Neutrophil (primary cell): ENCODE measurements around the gene MYOT.

Source experiments
- H3K27ac ChIP-seq: fragments of 200-600 bp; sonication (generic); 2 replicates; pipeline ENCODE4 v1.5.1; 2016; ENCODE audit warnings: mild to moderate bottlenecking, moderate library complexity
- H3K27me3 ChIP-seq: fragments of 200-600 bp; sonication (generic); 2 replicates; pipeline ENCODE4 v1.6.0; 2016; ENCODE audit warnings: mild to moderate bottlenecking
- H3K36me3 ChIP-seq: fragments of 200-600 bp; sonication (generic); 2 replicates; pipeline ENCODE4 v1.5.1; 2017
- H3K4me1 ChIP-seq, 2 experiments: fragments of 200-600 bp in 1 of 2; sonication (generic) in 1 of 2; 1 replicate in 1 of 2; 2 replicates in 1 of 2; pipeline versions ENCODE4 v1.5.1 to v1.6.1; 2013 to 2016; ENCODE audit warnings: low read depth in 1 of 2, low read length in 1 of 2, mild to moderate bottlenecking in 1 of 2, moderate library complexity in 1 of 2; ENCODE audit not compliant: control insufficient read depth in 1 of 2, insufficient read depth in 1 of 2
- H3K4me3 ChIP-seq, 2 experiments: fragments of 200-600 bp in 1 of 2; sonication (generic) in 1 of 2; 1 replicate in 1 of 2; 2 replicates in 1 of 2; pipeline ENCODE4 v1.5.1; 2013 to 2016; ENCODE audit warnings: low read depth in 1 of 2, low read length in 1 of 2, mild to moderate bottlenecking in 1 of 2, moderate library complexity in 1 of 2
- H3K9me3 ChIP-seq: fragments of 200-600 bp; sonication (generic); 2 replicates; pipeline ENCODE4 v1.5.1; 2016
- CTCF ChIP-seq: fragments of 200-600 bp; sonication (generic); IDR thresholded peaks from 2 replicates; pipeline ENCODE4 v1.5.1; 2016; ENCODE audit warnings: antibody characterized with exemption

The MYOT gene

GRCh38 chr5:137902408-137903133 is 34.9 kb downstream of the MYOT start:
- TF ChIP-seq CTCF: no peak
- no peaks in the 10 kb centered on the region for H3K36me3 ChIP-seq
- H3K27ac ChIP-seq: no peak overlapping the region
- H3K4me3 ChIP-seq: no peak overlapping the region
- no peaks in the 10 kb centered on the region for H3K9me3 ChIP-seq
- no peaks in the 10 kb centered on the region for H3K27me3 ChIP-seq
- H3K4me1 ChIP-seq: no peaks in the 10 kb centered on the region

DNA sequence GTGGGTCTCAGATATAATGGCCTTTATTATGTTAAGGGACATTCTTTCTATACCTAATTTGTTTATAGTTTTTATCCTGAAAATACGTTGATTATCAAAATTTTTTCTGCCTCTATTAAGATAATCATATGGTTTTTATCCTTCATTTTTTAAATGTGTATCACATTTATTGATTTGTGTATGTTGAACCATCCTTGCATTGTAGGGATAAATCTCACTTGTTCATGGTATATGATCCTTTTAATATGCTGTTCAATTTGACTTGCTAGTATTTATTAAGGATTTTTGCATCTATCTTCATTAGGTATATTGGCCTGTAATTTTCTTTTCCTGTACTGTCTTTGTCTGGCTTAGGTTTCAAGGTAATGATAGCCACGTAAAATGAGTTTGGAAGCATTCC is 47.1 kb downstream of the MYOT start:
- H3K27ac ChIP-seq: no peak overlapping the region
- no peaks in the 10 kb centered on the region for H3K4me1 ChIP-seq
- no peaks in the 10 kb centered on the region for H3K27me3 ChIP-seq
- no peak overlapping the region for H3K4me3 ChIP-seq
- H3K36me3 ChIP-seq: no peaks in the 10 kb centered on the region
- no peak for TF ChIP-seq CTCF
- no peaks in the 10 kb centered on the region for H3K9me3 ChIP-seq

GRCh38 chr5:137916923-137917322 is 49.3 kb downstream of the MYOT start:
- H3K27me3 ChIP-seq: no peaks in the 10 kb centered on the region
- no peaks in the 10 kb centered on the region for H3K36me3 ChIP-seq
- no peaks in the 10 kb centered on the region for H3K4me1 ChIP-seq
- TF ChIP-seq CTCF: no peak
- no peak overlapping the region for H3K27ac ChIP-seq
- H3K9me3 ChIP-seq: no peaks in the 10 kb centered on the region
- H3K4me3 ChIP-seq: no peak overlapping the region

DNA sequence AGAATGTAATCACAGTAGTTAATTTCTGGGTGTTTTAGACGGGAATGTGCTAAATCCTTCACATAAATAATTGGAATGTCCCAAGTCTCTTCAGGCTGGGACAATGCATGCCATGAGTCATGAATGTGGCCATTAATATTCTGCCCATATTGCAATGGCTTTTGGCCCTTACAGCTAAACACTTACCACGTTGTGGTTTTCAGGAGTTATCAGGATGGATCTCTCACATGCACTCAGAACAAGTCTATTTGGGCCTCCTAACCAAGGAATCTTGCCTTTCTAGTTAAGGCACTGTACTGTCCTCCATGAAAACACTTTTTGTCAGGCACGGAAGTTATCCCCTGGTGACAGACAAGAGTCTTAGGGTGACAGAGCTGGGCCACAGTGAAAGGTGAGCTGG is 54.3 kb downstream of the MYOT start:
- TF ChIP-seq CTCF: no peak
- no peaks in the 10 kb centered on the region for H3K4me1 ChIP-seq
- no peaks in the 10 kb centered on the region for H3K27me3 ChIP-seq
- H3K4me3 ChIP-seq: no peak overlapping the region
- H3K9me3 ChIP-seq: no peaks in the 10 kb centered on the region
- H3K36me3 ChIP-seq: no peaks in the 10 kb centered on the region
- H3K27ac ChIP-seq: no peak overlapping the region

DNA sequence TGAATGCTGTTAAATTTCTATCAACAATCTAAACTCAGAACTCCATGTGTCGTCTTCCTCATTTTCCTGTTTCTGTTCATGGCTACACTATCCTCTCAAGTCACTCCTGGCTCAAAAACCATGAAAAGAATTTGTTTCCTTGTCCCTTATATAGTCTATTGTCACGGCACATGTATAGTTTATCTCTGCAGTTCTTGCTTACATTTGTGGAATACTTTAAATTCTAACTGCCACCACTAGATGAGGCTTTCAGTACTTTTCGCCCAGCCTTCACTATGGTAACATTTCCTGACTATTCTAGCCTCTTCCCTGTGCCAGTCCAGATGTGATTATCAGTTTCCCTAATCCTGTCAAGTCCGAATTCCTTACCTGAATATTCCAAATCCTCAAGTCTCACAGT is 56.2 kb downstream of the MYOT start:
- Histone ChIP-seq H3K9me3 (no peaks in the 10 kb centered on the region), H3K36me3 (peaks cover 6% of the 10 kb centered on the region), H3K27ac (no peak overlapping the region), H3K4me1 (no peaks in the 10 kb centered on the region), H3K4me3 (no peak overlapping the region), H3K27me3 (no peaks in the 10 kb centered on the region)
- TF ChIP-seq CTCF: no peak
